Left hindlimb (tissue), 1 donor: ENCODE results near the gene EPHA1.
A peak's percentile ranks its signal among the peaks of the same experiment; 100 is the strongest.
"Not testable (repeated sequence)": the region's sequence is repeated elsewhere in the genome, so short reads cannot be mapped to it uniquely, and the experiment has no call there.

Source experiments
- DNase-seq: peaks from one replicate; pipeline ENCODE4 v3.0.0-alpha.2; 2018

The EPHA1 gene

DNA sequence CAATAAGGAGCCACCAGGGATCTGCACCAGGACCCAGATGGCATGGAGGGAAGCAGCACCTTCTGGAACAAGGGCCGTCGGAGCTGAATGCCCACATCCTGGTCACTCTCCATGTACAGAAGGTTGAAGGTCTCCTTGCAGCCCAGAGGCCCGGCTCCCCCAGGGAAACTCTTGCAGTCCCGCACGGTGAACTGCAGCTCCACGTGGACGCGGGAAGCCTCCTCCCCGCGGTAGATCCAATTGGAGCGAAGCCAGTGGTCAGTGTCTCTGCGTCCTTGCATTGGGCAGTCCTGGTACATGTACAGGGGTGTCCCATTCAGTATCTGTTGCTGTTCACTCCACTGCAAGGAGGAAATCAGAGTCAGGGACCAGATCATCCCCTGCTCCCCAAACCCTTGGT is 7.4 kb downstream of the EPHA1 start:
- DNase-seq: no peak

DNA sequence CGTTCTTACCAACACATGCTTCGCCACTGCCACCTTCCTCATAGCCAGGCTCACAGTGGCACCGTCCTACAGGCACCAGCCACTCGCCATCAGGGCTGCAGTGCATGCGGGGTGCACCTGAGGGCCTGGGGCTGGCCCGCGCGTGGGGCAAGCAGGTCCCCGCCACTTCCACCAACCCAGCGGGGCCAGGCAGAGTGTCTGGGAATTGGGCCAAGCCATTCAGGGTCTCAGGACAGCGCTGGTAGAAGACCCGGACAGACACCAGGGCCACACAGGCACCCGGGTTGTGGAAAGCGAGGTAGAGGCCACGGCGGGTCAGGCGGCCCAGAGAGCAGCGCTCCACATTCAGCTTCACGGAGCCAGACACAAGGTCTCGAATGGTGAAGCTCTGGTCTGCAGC is 9.0 kb downstream of the EPHA1 start:
- no peak for DNase-seq

DNA sequence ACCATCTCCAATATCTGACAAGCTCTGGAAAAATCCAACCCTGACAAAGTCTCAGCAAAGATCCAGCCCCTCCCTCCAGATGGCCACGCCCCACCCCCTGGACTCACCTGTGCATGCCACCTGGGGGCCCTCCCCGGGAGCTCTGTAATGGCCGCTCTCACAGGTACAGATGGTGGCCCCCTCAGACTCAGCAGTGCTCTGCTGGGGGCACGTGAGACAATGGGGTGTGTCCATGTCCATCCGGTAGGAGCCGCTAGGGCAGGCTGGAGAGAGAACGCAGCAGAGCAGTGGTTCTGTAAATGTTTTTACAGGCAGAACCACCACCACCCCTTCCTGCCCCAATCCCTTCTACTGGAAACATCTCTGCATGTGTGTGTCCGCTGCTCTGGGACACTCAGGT is 9.5 kb downstream of the EPHA1 start:
- no peak for DNase-seq

DNA sequence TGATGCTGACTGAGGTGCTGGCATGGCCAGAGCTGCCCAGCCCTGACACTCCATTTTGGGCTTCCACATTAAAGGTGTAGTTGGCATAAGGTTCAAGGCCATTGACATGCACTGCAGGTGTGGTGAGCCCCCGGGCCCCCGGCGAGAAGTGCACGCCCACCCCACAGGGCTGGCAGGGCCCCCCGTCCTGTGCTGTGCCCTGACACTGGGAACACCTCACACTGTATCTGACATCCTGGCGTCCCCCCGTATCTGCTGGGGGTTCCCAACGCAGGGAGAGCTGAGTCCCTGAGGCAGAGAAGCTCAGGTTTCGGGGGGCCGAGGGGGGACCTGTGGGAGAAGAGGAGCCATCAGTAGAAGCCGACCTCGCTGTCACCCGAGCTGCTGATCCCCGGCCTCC is 10.0 kb downstream of the EPHA1 start:
- DNase-seq: no peak

DNA sequence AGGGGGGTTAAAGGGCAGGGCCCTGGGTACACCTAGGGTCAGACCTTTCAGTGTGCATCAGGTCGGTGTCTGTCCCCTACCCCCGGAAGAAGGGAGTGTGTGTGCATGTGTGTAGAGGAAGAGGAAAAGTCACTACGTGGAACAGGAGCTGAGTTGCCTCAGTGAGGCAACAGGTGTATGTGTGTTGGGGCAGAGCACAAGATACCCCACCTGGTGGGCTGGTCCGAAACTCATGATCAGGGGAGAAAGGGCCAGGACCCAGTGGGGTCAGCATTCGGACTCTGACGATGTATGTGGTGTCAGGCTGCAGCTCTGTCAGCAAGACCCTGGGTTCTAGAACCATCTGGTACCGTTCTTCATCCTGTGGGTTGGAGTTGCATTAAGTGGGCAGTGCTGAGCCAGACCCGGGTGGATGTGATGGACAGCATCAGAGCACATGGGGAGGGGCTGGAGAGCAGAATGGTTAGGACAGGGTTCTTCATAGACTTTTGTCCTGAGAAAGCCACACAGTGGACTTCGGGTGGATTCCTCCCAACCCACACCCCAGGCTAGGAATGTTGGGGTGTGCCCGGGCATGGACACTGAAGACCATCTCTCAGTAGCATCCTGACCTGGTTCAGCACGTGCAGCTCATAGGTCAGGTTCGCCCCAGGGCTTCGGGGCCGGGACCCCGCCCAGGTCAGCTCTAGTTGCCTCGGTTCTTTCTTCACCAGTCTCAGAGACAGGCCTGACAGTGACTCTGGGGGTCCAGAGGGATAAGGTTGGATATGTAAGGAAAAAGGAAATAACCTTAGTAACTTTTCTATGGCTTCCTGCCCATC is 10.7 kb downstream of the EPHA1 start:
- no peak for DNase-seq

DNA sequence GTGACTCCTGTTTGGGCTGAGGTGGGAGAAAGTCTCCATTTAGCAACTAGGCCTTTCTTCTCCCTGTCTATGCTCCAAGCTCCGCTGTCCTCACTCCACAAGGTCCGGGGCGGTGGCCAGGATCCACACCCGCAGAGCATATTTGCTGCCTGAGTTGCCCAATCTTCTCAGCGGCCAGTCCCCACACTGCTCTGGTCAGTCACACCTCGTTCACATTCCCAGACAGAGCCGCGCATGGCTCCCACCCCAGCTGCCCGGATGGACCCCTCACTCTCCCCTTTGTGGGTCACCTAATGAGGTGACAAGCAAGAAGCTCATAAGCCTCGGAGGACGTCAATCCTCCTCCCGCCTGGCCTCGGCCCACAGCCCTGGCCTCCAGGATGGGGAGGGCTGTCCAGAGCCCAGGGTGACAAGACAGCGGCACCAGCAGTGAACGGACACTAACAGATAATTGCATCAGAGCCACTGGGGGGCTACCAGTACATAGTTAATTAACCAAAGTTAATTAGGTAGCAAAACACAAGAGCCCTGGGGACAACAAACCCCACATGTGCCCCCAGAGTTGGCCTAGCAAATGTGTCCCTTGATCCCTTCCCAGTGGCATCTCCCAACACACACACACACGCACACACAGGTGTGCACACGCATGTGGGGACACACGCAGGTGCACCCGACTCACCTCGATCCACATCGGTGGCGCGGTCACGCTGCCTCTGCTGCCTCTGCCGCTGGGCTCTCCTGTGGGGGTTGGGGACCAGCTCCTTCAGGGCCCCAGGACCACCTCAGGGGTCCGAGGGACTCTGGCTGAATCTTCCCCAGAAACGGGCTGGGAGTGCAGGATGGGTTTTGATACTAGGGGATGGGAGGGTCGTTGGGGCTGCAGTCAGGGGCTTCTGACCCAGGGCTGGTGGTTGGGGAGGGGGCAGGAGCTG is 11.8 kb downstream of the EPHA1 start:
- no peak for DNase-seq

DNA sequence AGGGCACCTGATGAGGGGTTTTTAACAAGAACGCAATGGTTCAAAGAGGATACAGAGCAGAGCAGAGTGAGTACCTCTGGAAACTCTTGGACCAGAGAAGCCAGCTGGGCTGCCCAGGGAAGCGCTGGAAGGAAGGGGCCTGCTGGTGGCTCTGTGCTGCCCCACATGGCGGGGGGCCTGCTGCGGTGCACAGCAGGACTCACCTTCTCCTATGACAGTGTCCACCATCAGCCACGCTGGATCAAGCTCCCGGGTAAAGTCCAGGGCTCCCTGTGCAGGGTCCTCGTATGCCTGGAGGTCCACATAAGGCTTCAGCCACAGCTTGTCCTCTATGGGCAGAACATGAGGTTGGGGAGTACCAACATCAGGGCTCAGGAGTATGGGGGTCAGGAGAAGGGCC is 12.5 kb downstream of the EPHA1 start:
- DNase-seq: no peak

DNA sequence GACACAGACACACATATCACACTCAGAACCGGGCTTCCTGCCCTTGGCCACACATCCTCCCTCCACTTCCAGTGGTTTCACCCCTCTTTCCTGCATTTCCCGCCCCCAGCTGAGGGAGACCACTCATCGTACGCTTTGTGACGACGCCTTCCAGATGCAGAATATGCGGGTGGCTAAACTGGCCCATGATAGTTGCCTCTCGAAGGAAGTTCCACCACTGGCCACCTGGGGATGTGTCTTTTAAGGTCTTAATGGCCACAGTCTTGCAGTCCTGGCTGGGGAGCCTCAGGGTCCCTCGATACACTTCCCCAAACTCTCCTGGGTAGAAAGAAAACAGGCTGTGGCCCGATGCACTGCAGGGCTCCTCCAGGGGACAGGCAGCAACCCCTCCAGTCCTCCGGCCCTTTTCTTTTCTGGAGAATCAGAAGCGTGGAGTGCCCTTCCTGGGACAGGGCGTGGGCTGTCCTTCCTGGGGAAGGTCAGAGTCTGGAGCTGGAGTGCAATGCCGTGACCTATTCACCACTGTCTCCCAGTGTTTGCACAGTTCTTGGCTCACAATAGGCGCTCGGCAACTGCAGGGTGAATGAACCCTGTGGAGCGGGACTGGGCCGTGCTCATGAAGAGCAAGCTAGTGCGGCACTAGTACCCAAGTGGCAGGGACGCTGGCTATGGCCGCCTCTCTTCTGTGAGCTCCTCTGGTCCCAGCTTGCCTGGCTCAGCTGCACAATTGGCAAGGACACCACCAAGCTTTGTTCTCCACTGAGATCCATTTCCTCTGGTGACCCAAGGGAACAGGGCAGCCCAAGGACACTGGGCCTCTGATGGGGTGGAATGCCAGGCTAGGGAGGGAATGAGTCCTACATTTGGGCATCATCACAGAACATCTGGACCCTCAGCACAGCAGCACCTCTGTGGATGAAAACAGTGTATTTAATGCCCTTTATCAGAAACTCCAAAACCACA is 13.2 kb downstream of the EPHA1 start:
- DNase-seq: no peak

DNA sequence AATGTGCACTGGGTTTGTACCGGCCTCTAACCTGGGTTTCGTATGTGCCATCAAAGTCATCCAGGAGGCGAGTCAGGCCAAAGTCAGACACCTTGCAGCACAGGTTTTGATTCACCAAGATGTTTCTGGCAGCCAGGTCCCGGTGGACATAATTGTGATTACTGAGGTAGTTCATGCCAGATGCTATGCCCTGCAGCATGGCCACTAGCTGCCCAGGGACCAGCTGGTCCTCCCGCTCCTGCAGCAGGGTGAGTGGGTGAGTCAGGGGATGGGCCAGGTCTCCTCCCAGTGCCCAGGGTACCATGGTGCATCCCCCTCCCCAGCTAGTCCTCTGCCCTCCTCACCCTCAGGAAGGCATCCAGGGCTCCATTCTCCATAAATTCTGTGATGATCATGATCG is 13.9 kb downstream of the EPHA1 start:
- DNase-seq: no peak

DNA sequence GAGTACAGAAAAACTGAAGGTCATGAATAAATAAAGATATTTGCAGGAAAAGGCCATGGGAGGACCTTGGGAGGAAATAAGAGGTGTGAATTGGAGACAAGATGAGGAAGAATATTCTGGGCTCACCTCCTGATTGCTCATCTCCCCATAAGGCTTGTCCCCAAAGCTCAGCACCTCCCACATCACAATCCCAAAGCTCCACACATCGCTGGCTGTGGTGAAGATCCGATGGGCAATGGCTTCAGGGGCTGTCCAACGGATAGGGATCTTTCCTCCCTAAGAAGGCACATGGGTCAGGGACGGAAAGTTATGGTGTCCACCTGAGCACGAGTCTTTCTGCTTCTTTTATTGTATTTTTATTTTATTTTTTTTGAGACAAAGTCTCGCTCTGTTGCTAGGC is 14.6 kb downstream of the EPHA1 start:
- DNase-seq: no peak

DNA sequence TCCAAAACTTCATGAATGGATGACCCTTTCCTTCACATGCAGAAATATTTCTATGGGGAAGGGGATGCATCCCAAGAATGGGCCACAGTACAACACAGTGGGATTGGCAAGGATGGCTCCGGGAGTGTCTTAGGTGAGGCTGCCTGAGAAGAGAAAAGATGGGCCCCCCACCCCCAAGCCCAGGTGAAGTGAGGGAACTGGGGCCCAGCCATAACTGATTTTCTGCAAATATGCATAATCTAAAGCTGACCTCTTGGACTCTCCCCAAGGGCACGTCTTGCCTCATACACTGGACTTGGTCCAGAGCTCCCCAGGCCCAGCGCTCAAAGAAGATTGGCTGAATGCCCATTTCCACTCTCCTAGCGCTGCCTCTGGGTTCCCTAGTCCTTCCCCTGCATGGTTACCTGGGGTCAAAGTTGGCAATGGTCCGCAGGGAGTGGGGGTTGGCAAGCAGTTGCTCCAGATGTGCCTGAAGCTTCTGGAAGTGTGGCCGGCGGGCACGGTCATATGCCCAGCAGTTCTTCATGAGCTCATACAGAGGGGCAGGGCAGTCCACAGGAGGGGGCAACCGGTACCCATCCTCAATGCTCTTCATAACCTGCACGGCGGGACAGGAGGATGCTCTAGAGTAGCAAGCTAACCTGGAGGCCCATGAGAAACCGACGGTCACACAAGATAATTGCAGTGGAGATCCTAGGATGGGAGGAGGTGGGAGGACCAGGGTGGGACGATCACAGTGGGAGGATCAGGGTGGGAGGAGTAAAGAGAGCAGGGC is 15.2 kb downstream of the EPHA1 start:
- no peak for DNase-seq

DNA sequence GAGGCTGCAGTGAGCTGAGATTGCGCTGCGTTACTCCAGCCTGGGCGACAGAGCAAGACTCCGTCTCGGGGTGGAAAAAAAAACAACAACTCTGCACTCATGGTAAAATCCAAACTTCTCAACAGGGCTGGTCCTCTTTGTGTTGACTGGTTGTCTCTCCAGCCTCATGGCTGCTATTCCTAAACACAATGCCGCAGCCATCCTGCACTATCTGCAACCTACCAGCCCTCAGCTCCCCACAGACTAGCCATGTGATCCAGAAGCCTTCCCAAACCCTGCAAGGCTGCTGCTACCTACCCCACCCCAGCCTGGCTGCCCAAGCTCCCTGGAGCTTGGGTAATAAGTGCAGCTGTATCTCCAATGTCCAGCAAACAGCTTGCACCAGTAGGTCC is 15.8 kb downstream of the EPHA1 start:
- no peak for DNase-seq

DNA sequence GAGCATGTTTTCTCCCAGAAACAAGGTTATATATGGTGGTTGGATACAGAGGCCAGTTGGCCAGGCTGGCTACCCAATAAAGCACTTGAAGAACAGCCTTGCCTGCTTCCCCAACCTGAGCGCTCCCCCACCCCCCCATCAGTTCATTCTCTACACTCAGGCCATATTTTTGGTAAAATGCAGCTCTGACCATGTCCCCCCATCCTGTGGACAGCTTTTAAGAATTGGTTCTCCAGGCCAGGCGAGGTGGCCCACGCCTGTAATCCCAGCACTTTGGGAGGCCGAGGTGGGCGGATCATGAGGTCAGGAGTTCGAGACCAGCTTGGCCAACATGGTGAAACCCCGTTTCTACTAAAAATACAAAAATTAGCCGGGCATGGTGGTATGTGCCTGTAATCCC is 16.2 kb downstream of the EPHA1 start:
- DNase-seq: not testable (repeated sequence)

DNA sequence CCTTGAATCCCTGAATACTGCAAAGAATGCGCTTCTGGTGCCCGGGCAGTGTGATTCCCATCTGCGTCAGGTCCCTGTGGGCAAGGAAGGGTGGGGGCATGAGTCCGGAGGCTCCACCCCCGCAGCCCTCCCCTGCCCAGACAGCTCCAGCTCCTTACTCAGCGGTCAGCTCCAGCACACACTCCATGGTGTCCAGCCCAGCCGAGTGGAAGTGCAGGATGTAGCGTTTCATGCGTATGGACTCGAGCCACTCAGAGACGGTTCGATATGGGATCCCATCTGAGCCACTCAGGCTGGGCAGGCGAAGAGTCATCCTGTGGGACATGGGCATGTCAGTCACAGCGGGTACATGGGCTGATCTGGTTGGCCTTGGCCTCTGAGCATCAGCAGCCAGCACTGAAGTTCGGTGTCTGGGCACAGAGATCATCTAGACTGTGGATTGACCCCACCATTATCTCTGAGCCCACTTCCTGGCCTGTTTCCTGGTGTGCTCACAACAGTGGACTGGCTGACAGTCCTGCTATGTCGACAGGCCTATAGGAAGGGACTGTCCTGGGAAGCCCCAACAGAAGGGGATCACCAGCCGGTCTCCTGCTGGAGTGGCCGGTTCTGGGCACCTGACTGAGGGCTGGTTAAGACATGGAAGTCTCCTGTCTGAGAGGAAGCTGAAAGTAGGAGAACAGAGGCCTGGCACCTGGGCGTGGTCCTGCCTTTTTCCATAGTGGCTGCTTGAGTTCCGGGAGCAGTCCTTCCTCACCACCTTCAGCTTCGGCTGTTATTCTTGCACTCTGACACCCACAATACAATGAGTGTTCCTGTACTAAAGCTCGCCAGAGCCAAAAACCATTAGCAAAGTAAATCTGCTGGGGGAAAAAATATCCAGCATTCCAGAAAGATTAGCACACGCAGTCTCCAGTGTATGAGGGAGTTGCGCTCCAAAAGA is 16.9 kb downstream of the EPHA1 start:
- DNase-seq: peak; percentile 37

DNA sequence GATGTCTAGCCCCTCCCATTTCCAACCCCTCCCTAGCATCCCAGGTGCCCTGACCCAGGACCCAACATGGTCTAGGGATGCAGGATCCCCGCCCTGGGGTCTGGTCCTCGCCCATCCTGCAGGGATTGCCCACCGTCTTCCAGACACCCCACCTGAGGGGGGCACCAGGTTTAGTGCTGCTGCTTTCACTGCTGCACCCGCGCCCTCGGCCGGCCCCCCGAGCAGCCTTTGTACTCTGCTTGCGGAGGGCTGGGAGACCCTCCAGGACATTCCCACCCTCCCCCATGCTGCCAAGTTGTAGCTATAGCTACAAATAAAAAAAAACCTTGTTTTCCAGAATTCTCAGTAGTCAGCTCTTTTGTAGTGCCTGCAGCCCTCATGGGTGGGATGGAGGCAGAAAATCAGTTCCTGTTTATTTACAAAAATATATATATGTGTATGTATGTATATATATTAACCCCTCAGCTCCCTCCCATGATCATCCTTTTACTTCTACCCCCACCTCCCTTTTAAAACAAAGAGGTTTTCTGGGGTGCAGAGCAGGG is 17.8 kb downstream of the EPHA1 start:
- no peak for DNase-seq

DNA sequence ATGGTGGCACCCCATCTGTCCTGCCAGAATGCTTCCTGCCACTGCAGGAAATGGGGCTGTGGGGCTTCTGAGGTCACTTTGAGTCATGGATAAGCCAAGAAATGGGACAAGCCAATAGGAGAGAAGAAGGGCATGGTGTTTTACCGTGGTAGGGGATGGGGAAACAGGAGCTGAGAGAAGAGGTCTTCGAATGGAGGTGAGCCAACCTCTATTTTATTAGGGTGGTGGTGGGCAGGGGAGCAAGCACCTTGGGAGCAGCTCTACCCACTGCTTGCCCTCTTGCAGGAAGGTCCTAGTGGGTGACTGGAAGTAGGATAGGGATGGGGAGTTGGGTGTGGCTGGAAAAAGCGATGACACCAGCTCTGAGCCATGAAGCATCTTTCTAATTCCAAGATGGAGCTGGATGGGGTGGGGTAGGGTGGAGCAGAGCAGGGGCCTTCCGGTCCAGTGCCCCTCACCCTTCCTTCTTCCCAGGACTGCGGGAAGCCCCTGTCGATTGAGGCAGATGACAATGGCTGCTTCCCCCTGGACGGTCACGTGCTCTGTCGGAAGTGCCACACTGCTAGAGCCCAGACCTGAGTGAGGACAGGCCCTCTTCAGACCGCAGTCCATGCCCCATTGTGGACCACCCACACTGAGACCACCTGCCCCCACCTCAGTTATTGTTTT is 18.4 kb downstream of the EPHA1 start:
- no peak for DNase-seq

DNA sequence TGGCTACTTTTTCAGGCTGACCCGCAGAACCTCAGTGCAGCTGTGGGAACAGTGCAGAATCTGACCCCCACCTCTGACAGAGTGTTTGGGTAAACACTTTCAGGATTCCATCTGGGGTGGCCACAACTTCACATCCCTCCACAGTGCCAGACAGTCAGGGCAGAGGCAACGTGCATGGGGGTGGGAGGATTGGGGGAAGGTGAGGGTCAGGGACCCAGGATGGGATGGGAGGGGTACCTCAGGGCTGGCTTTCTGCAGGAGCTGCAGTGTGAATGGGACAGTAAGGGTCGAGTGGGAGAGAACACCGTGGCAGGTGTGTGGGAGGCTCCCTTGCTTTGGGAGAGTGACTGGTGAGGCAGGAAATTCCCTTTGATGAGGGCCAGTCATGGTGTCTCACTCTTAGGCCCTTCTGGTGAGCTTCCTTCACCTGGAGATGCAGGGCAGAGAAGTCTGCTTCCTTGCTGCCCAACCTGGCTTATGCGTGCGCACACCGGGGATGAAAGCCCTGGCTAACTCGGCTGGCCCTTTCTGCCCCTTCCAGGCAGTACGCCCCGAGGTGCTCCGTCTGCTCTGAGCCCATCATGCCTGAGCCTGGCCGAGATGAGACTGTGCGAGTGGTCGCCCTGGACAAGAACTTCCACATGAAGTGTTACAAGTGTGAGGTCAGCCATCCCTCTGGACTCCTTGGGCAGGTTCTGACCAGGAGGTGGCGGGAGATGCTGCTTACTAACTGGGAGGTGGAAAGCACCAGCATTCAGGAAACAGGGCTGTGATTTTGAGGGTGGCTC is 19.1 kb downstream of the EPHA1 start:
- no peak for DNase-seq

DNA sequence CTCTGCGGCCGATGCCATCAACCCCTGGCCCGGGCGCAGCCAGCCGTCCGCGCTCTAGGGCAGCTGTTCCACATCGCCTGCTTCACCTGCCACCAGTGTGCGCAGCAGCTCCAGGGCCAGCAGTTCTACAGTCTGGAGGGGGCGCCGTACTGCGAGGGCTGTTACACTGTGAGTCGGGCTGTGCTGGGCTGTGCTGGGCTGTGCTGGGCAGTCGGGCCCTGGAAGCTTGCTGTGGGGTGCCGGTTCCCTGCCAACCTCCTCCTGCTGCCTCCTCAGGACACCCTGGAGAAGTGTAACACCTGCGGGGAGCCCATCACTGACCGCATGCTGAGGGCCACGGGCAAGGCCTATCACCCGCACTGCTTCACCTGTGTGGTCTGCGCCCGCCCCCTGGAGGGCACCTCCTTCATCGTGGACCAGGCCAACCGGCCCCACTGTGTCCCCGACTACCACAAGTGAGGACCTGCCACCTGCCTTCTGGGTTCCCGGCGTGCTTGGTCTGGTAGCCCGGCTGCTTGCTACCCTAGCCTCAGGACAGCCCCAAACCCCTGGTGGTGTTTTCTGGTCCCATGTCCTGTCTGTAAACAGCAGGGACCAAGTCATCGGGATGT is 20.1 kb downstream of the EPHA1 start:
- DNase-seq: no peak

DNA sequence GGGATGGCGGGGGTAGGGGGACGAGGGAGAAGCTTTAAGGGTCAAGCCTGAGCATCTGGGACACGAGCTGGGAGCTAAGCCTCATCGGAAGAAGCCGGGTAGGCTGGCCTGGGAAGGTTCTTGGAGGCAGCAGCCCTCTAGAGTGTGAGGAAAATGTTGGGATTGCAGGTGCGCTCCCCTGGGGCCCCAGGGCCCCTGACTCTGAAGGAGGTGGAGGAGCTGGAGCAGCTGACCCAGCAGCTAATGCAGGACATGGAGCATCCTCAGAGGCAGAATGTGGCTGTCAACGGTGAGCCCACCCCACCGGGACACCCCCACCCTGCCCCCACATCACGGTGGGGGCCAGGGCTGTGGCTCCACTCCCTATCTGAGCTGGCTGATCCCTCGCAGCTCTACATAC is 20.6 kb downstream of the EPHA1 start:
- DNase-seq: no peak
